Measurements from ENCODE around the gene SPAM1.

The SPAM1 gene

DNA sequence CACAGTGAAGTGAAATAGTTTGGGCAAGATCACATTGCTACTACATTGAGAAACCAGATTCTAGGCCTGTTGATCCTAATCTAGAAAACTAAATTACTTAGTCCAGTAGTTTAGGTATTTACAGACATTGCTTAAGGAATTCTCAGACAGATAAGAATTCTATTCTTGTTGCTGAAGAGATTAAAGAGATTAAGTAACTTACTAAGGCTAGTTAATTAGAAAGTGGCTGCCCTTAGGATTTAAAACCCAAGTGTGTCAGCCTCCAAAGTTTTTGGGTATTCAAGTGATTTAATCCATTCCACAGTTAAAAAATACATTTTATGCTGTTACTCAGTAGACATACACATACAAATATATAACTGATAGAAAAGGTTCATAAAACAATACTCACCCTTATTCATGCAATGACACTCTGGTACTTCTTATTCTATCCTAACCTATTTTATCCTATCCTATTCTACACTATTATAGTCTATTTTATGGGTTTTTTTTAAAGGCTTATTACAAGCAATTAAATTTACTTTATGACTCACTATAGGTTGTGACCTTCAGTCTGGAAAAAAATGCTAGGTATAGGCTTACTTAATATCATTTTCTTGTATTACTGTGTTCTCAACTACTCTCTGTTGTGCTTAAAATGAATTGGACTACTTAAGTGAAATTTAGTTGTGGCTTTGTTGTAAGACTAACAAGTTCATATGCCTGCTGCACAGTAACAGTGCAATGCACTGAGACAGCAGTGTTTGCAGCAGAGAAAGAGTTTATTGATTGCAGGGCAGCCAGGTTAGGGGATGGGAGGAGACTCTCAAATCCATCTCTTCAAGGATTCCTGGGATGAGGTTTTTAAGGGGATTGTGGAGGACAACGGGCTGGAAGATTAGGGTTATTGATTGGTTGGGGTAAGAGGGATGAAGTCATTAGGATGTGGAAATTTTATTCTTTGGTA is 10.7 kb downstream of the SPAM1 start:
- H3K27me3 ChIP-seq (ENCODE audit: insufficient read depth, poor library complexity, severe bottlenecking), result no peaks in the 10 kb centered on the region
- H3K9me3 ChIP-seq (ENCODE audit: severe bottlenecking), result no peaks in the 10 kb centered on the region
- no peak for DNase-seq (ENCODE audit: low spot score)
- ATAC-seq (ENCODE audit: low read depth), result no peak
- H3K4me3 ChIP-seq (ENCODE audit: severe bottlenecking), result no peak overlapping the region
- H3K27ac ChIP-seq (ENCODE audit: poor library complexity, severe bottlenecking), result no peak overlapping the region
- H3K4me1 ChIP-seq (ENCODE audit: insufficient read depth, poor library complexity, severe bottlenecking), result no peaks in the 10 kb centered on the region
- no peaks in the 10 kb centered on the region for H3K36me3 ChIP-seq (ENCODE audit: low read depth)
- TF ChIP-seq, protein P1, sequence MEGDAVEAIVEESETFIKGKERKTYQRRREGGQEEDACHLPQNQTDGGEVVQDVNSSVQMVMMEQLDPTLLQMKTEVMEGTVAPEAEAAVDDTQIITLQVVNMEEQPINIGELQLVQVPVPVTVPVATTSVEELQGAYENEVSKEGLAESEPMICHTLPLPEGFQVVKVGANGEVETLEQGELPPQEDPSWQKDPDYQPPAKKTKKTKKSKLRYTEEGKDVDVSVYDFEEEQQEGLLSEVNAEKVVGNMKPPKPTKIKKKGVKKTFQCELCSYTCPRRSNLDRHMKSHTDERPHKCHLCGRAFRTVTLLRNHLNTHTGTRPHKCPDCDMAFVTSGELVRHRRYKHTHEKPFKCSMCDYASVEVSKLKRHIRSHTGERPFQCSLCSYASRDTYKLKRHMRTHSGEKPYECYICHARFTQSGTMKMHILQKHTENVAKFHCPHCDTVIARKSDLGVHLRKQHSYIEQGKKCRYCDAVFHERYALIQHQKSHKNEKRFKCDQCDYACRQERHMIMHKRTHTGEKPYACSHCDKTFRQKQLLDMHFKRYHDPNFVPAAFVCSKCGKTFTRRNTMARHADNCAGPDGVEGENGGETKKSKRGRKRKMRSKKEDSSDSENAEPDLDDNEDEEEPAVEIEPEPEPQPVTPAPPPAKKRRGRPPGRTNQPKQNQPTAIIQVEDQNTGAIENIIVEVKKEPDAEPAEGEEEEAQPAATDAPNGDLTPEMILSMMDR (IDR thresholded peaks at IDR 0.05; ENCODE audit: poor library complexity, severe bottlenecking), result no peak

DNA sequence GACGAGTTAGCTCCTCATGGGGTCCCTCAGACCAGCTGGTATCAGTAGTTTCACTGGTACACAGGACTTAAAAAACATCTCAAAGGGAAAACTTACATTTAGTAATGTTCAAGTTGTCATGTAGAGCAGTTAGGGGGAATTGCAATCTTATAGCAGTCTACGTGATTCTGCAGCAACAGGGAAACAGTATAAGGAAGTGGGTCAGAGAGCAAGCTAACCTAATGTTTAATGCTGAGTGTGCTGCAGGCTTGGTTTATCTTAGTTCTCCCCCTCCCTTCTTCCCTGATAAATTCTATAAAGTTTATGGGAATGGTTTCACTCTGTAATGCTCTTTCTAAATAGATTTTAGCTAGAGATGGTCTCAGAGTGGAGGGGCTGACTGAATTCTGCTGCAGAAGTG is 11.3 kb downstream of the SPAM1 start:
- Histone ChIP-seq H3K27me3 (ENCODE audit: insufficient read depth, poor library complexity, severe bottlenecking) (no peaks in the 10 kb centered on the region), H3K9me3 (ENCODE audit: severe bottlenecking) (no peaks in the 10 kb centered on the region), H3K36me3 (ENCODE audit: low read depth) (no peaks in the 10 kb centered on the region), H3K4me1 (ENCODE audit: insufficient read depth, poor library complexity, severe bottlenecking) (no peaks in the 10 kb centered on the region), H3K27ac (ENCODE audit: poor library complexity, severe bottlenecking) (no peak overlapping the region), H3K4me3 (ENCODE audit: severe bottlenecking) (no peak overlapping the region)
- DNase-seq (ENCODE audit: low spot score) (no peak), ATAC-seq (ENCODE audit: low read depth) (no peak)
- TF ChIP-seq, protein P1 (IDR thresholded peaks at IDR 0.05; ENCODE audit: poor library complexity, severe bottlenecking), result no peak

DNA sequence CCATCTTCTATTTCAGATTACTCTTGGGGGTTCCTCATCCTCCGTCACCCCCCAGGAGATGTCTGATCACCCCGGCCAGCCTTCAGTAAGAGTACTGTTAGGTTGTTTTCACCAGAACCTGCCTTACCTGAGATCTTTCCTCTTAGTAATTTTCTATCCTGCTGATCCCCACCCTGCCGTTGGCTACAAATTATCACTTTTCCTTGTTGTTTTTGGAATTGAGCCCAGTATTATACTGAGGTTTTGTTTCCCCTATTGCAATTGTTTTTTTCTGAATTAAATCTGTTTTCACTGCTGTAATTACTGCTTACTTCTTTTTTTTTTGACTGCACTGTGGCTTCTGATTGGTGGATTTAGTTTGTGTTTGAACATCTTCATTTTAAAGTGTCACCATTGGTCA is 14.7 kb downstream of the SPAM1 start:
- TF ChIP-seq, protein P1 (IDR thresholded peaks at IDR 0.05; ENCODE audit: poor library complexity, severe bottlenecking), result no peak
- ATAC-seq (ENCODE audit: low read depth), result no peak
- Histone ChIP-seq H3K27ac (ENCODE audit: poor library complexity, severe bottlenecking) (no peak overlapping the region), H3K36me3 (ENCODE audit: low read depth) (no peaks in the 10 kb centered on the region), H3K4me3 (ENCODE audit: severe bottlenecking) (no peak overlapping the region), H3K9me3 (ENCODE audit: severe bottlenecking) (no peaks in the 10 kb centered on the region), H3K27me3 (ENCODE audit: insufficient read depth, poor library complexity, severe bottlenecking) (no peaks in the 10 kb centered on the region), H3K4me1 (ENCODE audit: insufficient read depth, poor library complexity, severe bottlenecking) (no peaks in the 10 kb centered on the region)
- DNase-seq (ENCODE audit: low spot score), result no peak

DNA sequence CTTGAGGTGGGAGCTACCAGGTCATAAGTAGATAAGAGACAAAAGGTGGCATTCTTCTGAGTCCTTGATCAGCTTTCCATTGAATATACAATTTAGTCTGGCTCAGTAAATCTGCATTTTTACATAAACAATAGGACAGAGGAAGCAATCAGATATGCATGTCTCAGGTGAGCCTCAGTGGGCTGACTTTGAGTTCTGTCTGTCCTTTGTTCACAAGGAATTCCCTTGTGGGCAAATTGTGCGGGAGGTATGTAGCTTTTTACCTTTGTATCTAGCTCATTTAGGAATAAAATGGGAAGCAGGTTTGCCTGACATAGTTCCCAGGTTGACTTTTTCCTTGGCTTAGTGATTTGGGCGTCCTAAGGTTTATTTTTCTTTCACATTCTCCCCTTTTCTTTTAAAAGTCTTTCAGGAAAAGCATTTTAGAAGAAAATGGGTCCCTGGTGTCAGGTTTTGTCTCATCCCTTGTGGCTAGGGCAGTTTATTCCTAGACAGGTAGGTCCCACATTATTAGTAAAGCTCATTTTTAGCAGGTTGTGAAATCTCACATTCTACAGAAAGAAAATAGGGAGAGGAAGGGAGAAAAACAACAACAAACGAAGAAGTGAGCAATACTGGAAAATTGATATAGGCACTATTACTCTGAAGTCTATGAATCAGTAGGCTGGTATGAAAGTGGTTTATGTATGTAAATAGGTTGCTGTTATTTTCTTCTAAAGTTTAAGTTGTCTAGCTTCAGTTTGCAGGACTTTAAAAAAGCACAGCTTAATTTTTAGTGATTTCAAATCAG is 16.5 kb downstream of the SPAM1 start:
- Histone ChIP-seq H3K4me1 (ENCODE audit: insufficient read depth, poor library complexity, severe bottlenecking) (no peaks in the 10 kb centered on the region), H3K9me3 (ENCODE audit: severe bottlenecking) (no peaks in the 10 kb centered on the region), H3K27ac (ENCODE audit: poor library complexity, severe bottlenecking) (no peak overlapping the region), H3K4me3 (ENCODE audit: severe bottlenecking) (no peak overlapping the region), H3K36me3 (ENCODE audit: low read depth) (no peaks in the 10 kb centered on the region), H3K27me3 (ENCODE audit: insufficient read depth, poor library complexity, severe bottlenecking) (no peaks in the 10 kb centered on the region)
- ATAC-seq (ENCODE audit: low read depth), result no peak
- no peak for DNase-seq (ENCODE audit: low spot score)
- TF ChIP-seq, protein P1 (IDR thresholded peaks at IDR 0.05; ENCODE audit: poor library complexity, severe bottlenecking), result no peak

Data from RWPE2 (cell line).